Muscle of leg (tissue), 11 donors: ENCODE results near the gene CCDC148. TPM values are rescaled to one million over a fixed set of nuclear protein-coding genes. Genes with fewer than 3 reads are reported as not detected.
A peak's percentile ranks its signal among the peaks of the same experiment; 100 is the strongest.

Experiments
- DNase-seq: peaks from one replicate; pipeline ENCODE4 v3.0.0; 2013
- H3K27ac ChIP-seq: one replicate; pipeline ENCODE4 v1.5.1; 2013; ENCODE audit warnings: mild to moderate bottlenecking, low read length, control low read depth
- H3K27me3 ChIP-seq: one replicate; pipeline ENCODE4 v1.6.1; 2013; ENCODE audit warnings: low read length; ENCODE audit not compliant: control insufficient read depth, insufficient read depth
- H3K36me3 ChIP-seq: one replicate; pipeline ENCODE4 v1.6.1; 2013; ENCODE audit warnings: low read length; ENCODE audit not compliant: control insufficient read depth, insufficient read depth
- H3K4me1 ChIP-seq: one replicate; pipeline ENCODE4 v1.6.1; 2013; ENCODE audit warnings: low read length; ENCODE audit not compliant: control insufficient read depth, insufficient read depth
- H3K4me3 ChIP-seq: one replicate; pipeline ENCODE4 v1.5.1; 2013; ENCODE audit warnings: low read length, control low read depth
- H3K9me3 ChIP-seq: replicated peaks from 2 replicates; pipeline ENCODE4 v1.6.1; 2013; ENCODE audit warnings: low read depth, low read length; ENCODE audit not compliant: control insufficient read depth
- WGBS: methylation state at CpG from one replicate; pipeline ENCODE4 v1.1.5; 2013; ENCODE audit warnings: missing lambda C conversion rate; ENCODE audit not compliant: insufficient coverage; 5-methylcytosine and 5-hydroxymethylcytosine counted together
- polyA plus RNA-seq, 8 donors: library from polyadenylated mRNA; unstranded; fragments of 120-200 nt; gene quantifications; one replicate each; pipeline versions ENCODE4 v1.2.1 to v1.2.3, GENCODE V29; 2013; ENCODE audit warnings: inconsistent platforms in 1 of 8, low replicate concordance in 1 of 8; ENCODE audit not compliant: insufficient read length in 8 of 8, insufficient read depth in 1 of 8
- total RNA-seq: library from RNA; stranded (reverse); fragments of 120-200 nt; gene quantifications from one replicate; pipeline ENCODE4 v1.2.4, GENCODE V29; 2013

Gene CCDC148
- total and polyA plus RNA-seq, 9 donors, result 0.24 to 1.2 (median 0.36) TPM

DNA sequence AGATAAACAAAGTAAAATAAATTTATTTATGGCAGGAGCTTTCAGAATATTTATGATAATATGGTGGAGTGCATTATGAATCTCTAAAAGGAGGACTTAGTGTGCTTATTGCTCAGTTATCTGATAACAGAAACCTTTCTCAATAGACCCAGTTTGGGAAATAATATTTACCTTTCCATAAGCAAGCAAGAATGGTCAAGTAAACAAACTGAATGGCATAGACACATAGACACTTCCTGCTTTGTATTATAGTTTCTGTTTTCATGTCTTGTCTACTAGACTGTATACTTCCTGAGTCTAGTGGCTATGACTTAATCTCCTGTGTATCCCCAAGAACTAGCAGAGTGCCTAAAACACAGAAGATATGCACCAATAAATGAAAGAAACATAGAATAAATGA lies 267.0 kb downstream of the CCDC148 start:
- Histone ChIP-seq H3K4me3 (no peak overlapping the region), H3K4me1 (peaks cover 2% of the 10 kb centered on the region), H3K36me3 (no peaks in the 10 kb centered on the region), H3K27me3 (no peaks in the 10 kb centered on the region), H3K27ac (no peak overlapping the region), H3K9me3 (no peaks in the 10 kb centered on the region)
- no peak for DNase-seq

DNA sequence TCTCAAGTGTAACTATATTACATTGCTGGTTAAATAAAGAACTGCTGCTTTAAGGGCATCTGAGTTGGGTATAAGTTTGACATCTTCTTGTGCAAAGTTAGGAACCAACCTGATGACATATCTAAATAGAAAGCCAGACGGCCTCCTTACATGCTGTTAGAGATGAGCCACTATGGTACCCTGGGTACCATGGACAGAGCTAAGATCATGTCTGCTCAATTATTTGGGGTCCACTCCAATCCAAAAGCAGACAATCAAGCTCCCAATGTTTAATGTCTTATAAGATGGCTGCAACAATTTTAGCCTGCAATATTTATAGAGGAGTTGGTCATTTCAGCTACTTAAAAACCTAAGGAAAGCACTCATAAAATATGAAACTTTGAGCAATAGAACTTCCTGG lies 268.6 kb downstream of the CCDC148 start:
- DNase-seq, result no peak

DNA sequence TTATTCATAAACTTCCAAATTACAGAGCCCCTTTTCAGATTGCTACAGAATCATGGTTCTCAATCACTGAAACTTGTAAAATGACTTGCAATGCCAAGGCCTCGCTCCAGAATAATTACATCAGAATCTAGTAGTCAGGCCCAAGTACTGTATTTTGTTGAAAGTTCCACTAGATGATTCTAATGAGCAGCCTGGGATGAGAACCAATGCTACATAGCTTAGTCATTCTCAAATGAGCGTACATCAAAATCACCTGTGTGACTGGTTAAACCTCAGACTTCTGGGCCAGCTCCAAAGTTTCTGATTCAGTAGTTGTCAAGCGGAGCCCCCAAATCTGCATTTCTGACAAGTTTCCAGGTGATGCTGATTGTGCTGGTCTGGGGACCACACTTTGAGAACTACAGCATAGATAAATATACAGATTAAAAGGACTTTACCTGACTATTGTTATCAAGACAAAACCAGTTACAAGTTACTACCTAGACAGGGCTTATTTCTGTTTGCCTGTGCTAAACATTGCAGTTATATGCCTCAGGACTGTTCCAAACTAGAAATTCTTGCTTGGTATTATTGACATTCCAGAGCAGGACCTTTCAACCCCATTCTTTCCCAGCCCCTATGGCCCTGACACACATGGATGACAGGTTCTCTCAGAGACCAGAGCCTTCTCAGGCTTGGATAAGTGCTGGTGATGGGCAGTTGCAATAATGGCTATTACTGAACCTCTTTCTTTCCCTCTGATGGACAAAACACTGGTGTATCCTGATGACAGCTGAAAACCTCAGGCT lies 271.8 kb downstream of the CCDC148 start:
- no peak overlapping the region for H3K4me3 ChIP-seq
- H3K4me1 ChIP-seq, result no peaks in the 10 kb centered on the region
- H3K36me3 ChIP-seq, result no peaks in the 10 kb centered on the region
- WGBS, result 60% methylated on average over 1 of the region's 3 CpGs
- no peak overlapping the region for H3K27ac ChIP-seq
- peak; percentile 31 for DNase-seq
- no peaks in the 10 kb centered on the region for H3K9me3 ChIP-seq
- no peaks in the 10 kb centered on the region for H3K27me3 ChIP-seq

More for the DNA sequence above, 268.6 kb downstream of the CCDC148 start:
- Histone ChIP-seq H3K36me3 (no peaks in the 10 kb centered on the region), H3K27me3 (no peaks in the 10 kb centered on the region), H3K4me1 (peaks cover 2% of the 10 kb centered on the region), H3K4me3 (no peak overlapping the region), H3K9me3 (no peaks in the 10 kb centered on the region), H3K27ac (no peak overlapping the region)
- 67% methylated on average over 1 of the region's 1 CpG for WGBS

DNA sequence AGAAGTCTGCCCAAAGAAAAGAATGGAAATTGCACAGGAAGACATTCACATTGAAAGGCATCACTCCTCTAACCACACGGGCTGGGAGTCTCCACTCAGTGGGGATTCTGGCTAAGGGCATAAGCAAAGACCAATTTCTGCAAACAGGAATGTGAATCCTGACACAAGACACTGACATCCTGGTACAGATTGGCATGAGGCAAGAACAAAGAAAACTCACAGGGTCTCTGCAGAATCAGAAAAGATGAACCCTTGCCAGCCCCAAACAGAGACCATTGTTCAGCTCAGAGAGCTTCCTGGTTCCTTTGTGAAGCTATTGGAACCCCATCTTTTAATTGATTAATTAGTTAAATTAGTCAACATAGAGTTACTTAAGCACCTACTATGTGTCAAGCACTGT lies 272.6 kb downstream of the CCDC148 start:
- no CpG with 5 or more reads among the region's 1 CpG for WGBS
- Histone ChIP-seq H3K27me3 (no peaks in the 10 kb centered on the region), H3K4me1 (no peaks in the 10 kb centered on the region), H3K4me3 (no peak overlapping the region), H3K27ac (no peak overlapping the region), H3K36me3 (no peaks in the 10 kb centered on the region), H3K9me3 (no peaks in the 10 kb centered on the region)
- DNase-seq, result no peak

DNA sequence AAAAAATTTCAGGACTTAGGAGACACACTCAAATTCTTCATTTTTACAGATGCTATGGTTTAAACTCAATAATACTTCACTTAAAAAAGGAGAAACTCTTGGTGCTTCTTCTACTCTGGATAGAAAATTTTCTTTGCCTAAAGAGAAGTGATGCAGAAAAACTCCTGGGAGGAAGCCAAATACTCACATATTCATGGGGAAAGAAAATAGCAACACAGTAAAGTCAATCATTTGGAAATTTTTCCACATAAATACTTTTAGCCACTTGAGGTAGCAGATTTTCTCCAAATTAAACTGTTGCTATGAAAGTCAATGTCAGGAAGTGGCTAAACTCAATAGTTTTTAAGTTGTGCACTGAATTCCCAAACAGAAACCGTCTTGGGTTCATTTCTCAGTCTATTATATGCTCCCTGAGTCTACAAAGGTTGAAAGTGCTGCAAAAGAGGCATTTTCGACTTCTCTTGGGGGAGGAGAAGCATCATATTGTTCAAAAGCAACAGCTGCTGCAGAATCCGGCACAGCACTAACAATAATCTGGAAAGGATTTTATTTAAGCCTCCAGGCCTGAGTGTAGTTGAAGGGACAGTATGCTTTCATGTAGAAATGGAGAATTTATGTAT lies 273.8 kb downstream of the CCDC148 start:
- DNase-seq, result peak; percentile 75
- H3K4me3 ChIP-seq, result no peak overlapping the region
- no peaks in the 10 kb centered on the region for H3K4me1 ChIP-seq
- H3K36me3 ChIP-seq, result no peaks in the 10 kb centered on the region
- no peaks in the 10 kb centered on the region for H3K9me3 ChIP-seq
- 33% methylated on average over 1 of the region's 3 CpGs for WGBS
- no peaks in the 10 kb centered on the region for H3K27me3 ChIP-seq
- no peak overlapping the region for H3K27ac ChIP-seq

DNA sequence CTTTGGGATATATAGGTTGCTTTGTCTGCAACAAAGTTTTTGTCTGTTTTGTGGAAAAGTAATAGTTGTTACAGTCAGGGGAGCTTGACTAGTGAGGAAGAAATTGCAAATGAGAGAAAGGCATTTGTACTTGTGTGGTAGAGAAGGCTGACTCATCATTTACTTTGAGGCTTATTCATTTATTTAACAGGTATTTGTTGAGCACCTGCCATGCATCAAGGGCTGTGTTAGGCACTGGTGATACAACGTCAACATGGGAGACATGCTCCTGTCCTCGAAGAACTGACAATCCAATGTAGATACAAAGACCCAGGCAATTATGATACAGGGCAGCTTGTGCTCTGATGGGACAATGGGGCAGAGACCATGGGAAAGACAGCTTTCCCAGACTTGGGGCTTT lies 275.4 kb downstream of the CCDC148 start:
- no CpG with 5 or more reads among the region's 2 CpGs for WGBS
- no peak for DNase-seq
- H3K4me1 ChIP-seq, result no peaks in the 10 kb centered on the region

DNA sequence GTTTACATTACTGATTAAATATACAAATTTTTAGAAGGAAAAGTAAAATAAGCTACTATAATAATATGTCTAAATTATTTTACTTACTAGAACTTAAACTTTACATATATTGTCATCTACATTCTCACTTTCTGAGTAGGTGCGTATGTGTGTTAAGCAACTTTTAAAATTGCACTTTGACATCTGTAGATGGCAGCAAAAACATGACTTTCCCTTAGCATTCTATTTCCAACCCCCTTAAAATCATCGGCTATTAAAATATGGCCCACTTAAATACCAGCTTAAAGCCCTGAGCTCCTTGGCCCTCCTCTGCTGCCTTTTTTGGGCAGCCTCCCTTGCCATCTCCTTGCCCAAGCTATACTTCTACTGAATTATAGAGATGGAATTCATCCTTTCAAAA lies 276.9 kb downstream of the CCDC148 start:
- no peak overlapping the region for H3K4me3 ChIP-seq
- WGBS, result 0% methylated on average over 1 of the region's 2 CpGs
- peak; percentile 51 for DNase-seq

More for the DNA sequence above, 275.4 kb downstream of the CCDC148 start:
- Histone ChIP-seq H3K4me3 (no peak overlapping the region), H3K27me3 (no peaks in the 10 kb centered on the region), H3K9me3 (no peaks in the 10 kb centered on the region), H3K27ac (no peak overlapping the region), H3K36me3 (no peaks in the 10 kb centered on the region)

DNA sequence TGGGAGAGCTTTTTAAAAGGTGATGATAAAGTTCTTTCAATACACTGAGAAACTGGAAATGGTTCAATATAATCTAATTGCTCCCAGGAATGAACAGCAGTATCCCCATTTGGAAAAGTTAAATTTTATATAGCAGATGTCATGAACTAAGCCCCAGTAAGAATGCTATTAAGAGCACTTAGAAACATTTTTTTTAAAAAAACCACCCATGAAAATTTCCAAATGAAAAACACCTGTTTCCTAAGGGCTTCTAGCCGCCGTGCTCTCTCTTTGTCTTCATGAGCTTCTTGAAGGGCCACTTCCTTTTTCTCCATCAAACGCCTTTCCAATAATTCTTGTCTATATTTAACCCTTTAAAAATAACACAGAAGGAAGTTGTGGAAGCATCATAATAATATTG lies 277.9 kb downstream of the CCDC148 start:
- Histone ChIP-seq H3K9me3 (no peaks in the 10 kb centered on the region), H3K27me3 (no peaks in the 10 kb centered on the region), H3K27ac (no peak overlapping the region), H3K4me3 (no peak overlapping the region), H3K4me1 (no peaks in the 10 kb centered on the region), H3K36me3 (no peaks in the 10 kb centered on the region)
- WGBS, result no CpG with 5 or more reads among the region's 3 CpGs
- DNase-seq, result peak; percentile 59

More for the DNA sequence above, 276.9 kb downstream of the CCDC148 start:
- Histone ChIP-seq H3K4me1 (no peaks in the 10 kb centered on the region), H3K9me3 (no peaks in the 10 kb centered on the region), H3K27ac (no peak overlapping the region), H3K36me3 (no peaks in the 10 kb centered on the region), H3K27me3 (no peaks in the 10 kb centered on the region)

DNA sequence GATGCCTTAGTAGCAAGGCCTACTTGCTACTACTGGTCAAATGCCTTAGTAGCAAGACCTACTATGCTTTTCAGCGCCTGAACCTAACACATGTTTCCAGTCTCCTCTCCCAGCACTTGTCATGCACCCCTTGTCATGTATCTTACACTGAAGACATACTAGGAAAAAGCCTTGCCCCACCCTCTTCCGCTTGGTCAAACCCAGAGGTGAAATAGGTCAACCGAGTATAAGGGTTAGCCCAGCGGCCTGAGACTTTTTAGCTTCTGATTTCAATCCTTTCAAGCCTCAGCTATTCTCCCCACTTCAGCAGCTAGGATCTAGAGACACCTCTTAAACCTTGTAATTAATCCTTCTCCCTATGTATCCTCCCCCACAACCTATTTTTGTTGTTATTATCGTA lies 281.6 kb downstream of the CCDC148 start:
- Histone ChIP-seq H3K9me3 (no peaks in the 10 kb centered on the region), H3K27me3 (no peaks in the 10 kb centered on the region), H3K4me1 (no peaks in the 10 kb centered on the region), H3K36me3 (no peaks in the 10 kb centered on the region), H3K27ac (no peak overlapping the region), H3K4me3 (no peak overlapping the region)
- WGBS, result 97% methylated on average over 4 of the region's 5 CpGs
- DNase-seq, result no peak

DNA sequence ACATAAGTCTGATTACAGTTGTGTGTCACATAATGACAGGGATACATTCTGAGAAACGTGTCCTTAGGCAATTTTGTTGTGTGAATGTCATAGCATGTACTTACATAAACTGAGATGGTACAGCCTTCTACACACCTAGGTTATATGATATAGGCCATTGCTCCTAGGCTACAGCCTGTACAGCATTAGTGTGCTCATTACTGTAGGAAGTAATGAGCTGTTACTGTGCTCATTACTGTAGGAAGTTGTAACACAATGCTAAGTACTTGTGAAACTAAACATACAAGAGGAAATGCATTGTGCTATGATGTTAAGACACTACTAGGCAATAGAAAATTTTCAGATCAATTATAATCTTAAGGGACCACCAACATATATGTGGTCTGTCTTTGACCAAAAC lies 282.1 kb downstream of the CCDC148 start:
- Histone ChIP-seq H3K4me1 (no peaks in the 10 kb centered on the region), H3K27ac (no peak overlapping the region), H3K9me3 (no peaks in the 10 kb centered on the region), H3K4me3 (no peak overlapping the region), H3K27me3 (no peaks in the 10 kb centered on the region), H3K36me3 (no peaks in the 10 kb centered on the region)
- no CpG with 5 or more reads among the region's 1 CpG for WGBS
- DNase-seq, result no peak
